OCI-LY1 (cell line): Measurements from ENCODE around the gene SERF2.

Source experiments
- H2AFZ ChIP-seq: fragments of 200-600 bp; sonication (generic), shearing (Covaris generic); 2 replicates; pipeline ENCODE4 v1.6.0; 2014; ENCODE audit warnings: antibody characterized with exemption, mild to moderate bottlenecking, low read length
- H3F3A ChIP-seq: fragments of 200-600 bp; sonication (generic), shearing (Covaris generic); 2 replicates; pipeline ENCODE4 v1.6.0; 2014; ENCODE audit warnings: mild to moderate bottlenecking, antibody characterized with exemption, low read length, moderate library complexity; ENCODE audit not compliant: insufficient read depth
- H3K27ac ChIP-seq: fragments of 200-600 bp; sonication (generic); 2 replicates; pipeline ENCODE4 v1.5.1; 2014; ENCODE audit warnings: low read length, mixed run types, mild to moderate bottlenecking, low read depth; ENCODE audit not compliant: poor library complexity, severe bottlenecking
- H3K27me3 ChIP-seq: fragments of 200-600 bp; sonication (generic); 2 replicates; pipeline ENCODE4 v1.6.0; 2014; ENCODE audit warnings: antibody characterized with exemption, mild to moderate bottlenecking, low read length, moderate library complexity; ENCODE audit not compliant: insufficient read depth
- H3K36me3 ChIP-seq: fragments of 200-600 bp; sonication (generic); 2 replicates; pipeline ENCODE4 v1.6.1; 2014; ENCODE audit warnings: mild to moderate bottlenecking, antibody characterized with exemption, low read length, moderate library complexity, mixed read lengths; ENCODE audit not compliant: insufficient read depth
- H3K4me1 ChIP-seq: fragments of 200-600 bp; sonication (generic); 2 replicates; pipeline ENCODE4 v1.5.1; 2014; ENCODE audit warnings: mild to moderate bottlenecking, low read length, moderate library complexity; ENCODE audit not compliant: insufficient read depth, severe bottlenecking
- H3K4me2 ChIP-seq: fragments of 200-600 bp; sonication (generic), shearing (Covaris generic); 2 replicates; pipeline ENCODE4 v1.6.1; 2014; ENCODE audit warnings: low read length
- H3K4me3 ChIP-seq: fragments of 200-600 bp; sonication (generic); 2 replicates; pipeline ENCODE4 v1.5.1; 2014; ENCODE audit warnings: low read length, low read depth, mild to moderate bottlenecking, mixed read lengths; ENCODE audit not compliant: poor library complexity, severe bottlenecking
- H3K79me2 ChIP-seq: fragments of 200-600 bp; shearing (Covaris generic); 2 replicates; pipeline ENCODE4 v1.6.1; 2016; ENCODE audit warnings: mixed run types, low read length, mixed read lengths; ENCODE audit not compliant: insufficient read depth
- H3K9ac ChIP-seq: fragments of 200-600 bp; sonication (generic), shearing (Covaris generic); 2 replicates; pipeline ENCODE4 v1.6.1; 2014; ENCODE audit warnings: mild to moderate bottlenecking, low read length, mixed read lengths
- H3K9me2 ChIP-seq: fragments of 200-600 bp; sonication (generic), shearing (Covaris generic); 2 replicates; pipeline ENCODE4 v1.6.1; 2014; ENCODE audit warnings: low read depth, mild to moderate bottlenecking, low read length, mixed read lengths
- H3K9me3 ChIP-seq: fragments of 200-600 bp; shearing (Covaris generic); 2 replicates; pipeline ENCODE4 v1.6.1; 2014; ENCODE audit warnings: low read length, mixed read lengths
- H4K20me1 ChIP-seq: fragments of 200-600 bp; sonication (generic), shearing (Covaris generic); 2 replicates; pipeline ENCODE4 v1.6.0; 2016; ENCODE audit warnings: mild to moderate bottlenecking, low read length; ENCODE audit not compliant: insufficient read depth
- CTCF ChIP-seq: fragments of 200-600 bp; sonication (generic), shearing (Covaris generic); IDR thresholded peaks from 2 replicates; pipeline ENCODE4 v1.5.1; 2017; ENCODE audit warnings: mild to moderate bottlenecking, antibody characterized with exemption, low read length, moderate library complexity, mixed read lengths
- EZH2 ChIP-seq: fragments of 200-600 bp; sonication (generic), shearing (Covaris generic); IDR thresholded peaks from 2 replicates; pipeline ENCODE4 v1.8.0; 2017; ENCODE audit warnings: borderline replicate concordance, mixed run types, mild to moderate bottlenecking, antibody characterized with exemption, low read length, moderate library complexity, mixed read lengths

SERF2 gene

GRCh38 chr15:43772624-43773023, 19.5 kb upstream of the SERF2 start:
- H3K36me3 ChIP-seq = peaks cover 89% of the 10 kb centered on the region
- H3K27ac ChIP-seq = peak overlapping the region; percentile 98
- H3F3A ChIP-seq = peaks cover 53% of the 10 kb centered on the region

GRCh38 chr15:43774062-43774461, 18.1 kb upstream of the SERF2 start:
- peaks cover 75% of the 10 kb centered on the region for H3K36me3 ChIP-seq
- H3K4me2 ChIP-seq = peak overlapping the region; percentile 100
- peak overlapping the region; percentile 90 for H3K4me3 ChIP-seq
- peak overlapping the region; percentile 96 for H3K9ac ChIP-seq
- H3K27ac ChIP-seq = peak overlapping the region; percentile 98
- no peak overlapping the region for H2AFZ ChIP-seq
- H3K4me1 ChIP-seq = peaks cover 52% of the 10 kb centered on the region
- H4K20me1 ChIP-seq = no peaks in the 10 kb centered on the region
- peaks cover 10% of the 10 kb centered on the region for H3K79me2 ChIP-seq
- TF ChIP-seq CTCF (no peak), EZH2 (no peak)
- H3K9me3 ChIP-seq = no peaks in the 10 kb centered on the region
- H3K9me2 ChIP-seq = no peaks in the 10 kb centered on the region
- no peaks in the 10 kb centered on the region for H3K27me3 ChIP-seq
- peaks cover 51% of the 10 kb centered on the region for H3F3A ChIP-seq

More at GRCh38 chr15:43772624-43773023, 19.5 kb upstream of the SERF2 start:
- Histone ChIP-seq H3K4me2 (peak overlapping the region; percentile 100), H3K27me3 (no peaks in the 10 kb centered on the region), H3K9ac (no peak overlapping the region), H3K79me2 (peaks cover 10% of the 10 kb centered on the region), H2AFZ (no peak overlapping the region), H4K20me1 (no peaks in the 10 kb centered on the region), H3K9me3 (no peaks in the 10 kb centered on the region), H3K4me1 (peaks cover 45% of the 10 kb centered on the region), H3K9me2 (no peaks in the 10 kb centered on the region), H3K4me3 (peak overlapping the region; percentile 22)
- TF ChIP-seq EZH2 (no peak), CTCF (no peak)

- H3F3A ChIP-seq = peaks cover 38% of the 10 kb centered on the region
- H3K9me3 ChIP-seq = no peaks in the 10 kb centered on the region
- H3K9me2 ChIP-seq = no peaks in the 10 kb centered on the region
- H3K9ac ChIP-seq = peak overlapping the region; percentile 96
- H3K79me2 ChIP-seq = peaks cover 10% of the 10 kb centered on the region
- no peaks in the 10 kb centered on the region for H4K20me1 ChIP-seq
- H3K27ac ChIP-seq = peak overlapping the region; percentile 98
- peak overlapping the region; percentile 90 for H3K4me3 ChIP-seq
- TF ChIP-seq CTCF = peak; percentile 21; the same call in 1 of the 2 replicates
- TF ChIP-seq EZH2 = no peak
- H3K4me1 ChIP-seq = peaks cover 52% of the 10 kb centered on the region
- no peak overlapping the region for H2AFZ ChIP-seq
- H3K4me2 ChIP-seq = peak overlapping the region; percentile 100
- H3K27me3 ChIP-seq = no peaks in the 10 kb centered on the region
- H3K36me3 ChIP-seq = peaks cover 60% of the 10 kb centered on the region
These were observed 16.6 kb upstream of the SERF2 start for GRCh38 chr15:43775411-43775965.
